HG03097 (cell line): Measurements from ENCODE around the gene CER1.
"Not testable (repeated sequence)": the region's sequence is repeated elsewhere in the genome, so short reads cannot be mapped to it uniquely, and the experiment has no call there.

Experiments used
- ATAC-seq: cut with Tn5 transposase; IDR thresholded peaks from one replicate; pipeline ENCODE4 v1.9.1; 2021; ENCODE audit not compliant: unreplicated experiment, low FRiP score

The CER1 gene

DNA sequence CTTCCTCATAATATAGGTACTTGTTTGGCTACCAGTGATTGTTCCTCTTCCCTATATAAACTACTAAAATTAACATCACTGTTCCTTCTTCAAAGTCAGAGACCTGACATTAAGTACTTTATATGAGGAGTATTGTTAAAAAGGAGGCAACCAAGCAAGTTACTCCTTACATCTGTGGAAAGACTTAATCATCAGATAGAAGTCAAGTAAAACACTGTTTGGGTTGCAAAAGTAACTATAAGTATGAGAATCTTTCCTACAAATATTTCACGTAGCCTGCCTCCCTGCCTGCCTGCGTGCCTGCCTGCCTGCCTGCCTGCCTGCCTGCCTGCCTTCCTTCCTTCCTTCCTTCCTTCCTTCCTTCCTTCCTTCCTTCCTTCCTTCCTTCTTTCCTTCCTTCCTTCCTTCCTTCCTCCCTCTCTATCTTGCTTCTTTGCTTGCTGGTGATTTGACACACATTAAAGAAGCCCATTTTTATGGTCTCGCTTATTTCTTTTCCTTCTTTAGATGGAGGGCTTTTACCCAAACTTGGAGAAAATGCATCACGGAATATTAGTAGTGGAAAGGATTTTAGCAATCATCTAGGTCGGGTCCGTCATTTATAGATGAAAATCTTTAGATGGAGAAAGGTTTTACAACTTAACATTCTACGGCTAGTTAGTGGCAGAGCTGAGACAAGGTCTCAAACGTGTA, 3.2 kb downstream of the CER1 start:
- ATAC-seq: no peak

DNA sequence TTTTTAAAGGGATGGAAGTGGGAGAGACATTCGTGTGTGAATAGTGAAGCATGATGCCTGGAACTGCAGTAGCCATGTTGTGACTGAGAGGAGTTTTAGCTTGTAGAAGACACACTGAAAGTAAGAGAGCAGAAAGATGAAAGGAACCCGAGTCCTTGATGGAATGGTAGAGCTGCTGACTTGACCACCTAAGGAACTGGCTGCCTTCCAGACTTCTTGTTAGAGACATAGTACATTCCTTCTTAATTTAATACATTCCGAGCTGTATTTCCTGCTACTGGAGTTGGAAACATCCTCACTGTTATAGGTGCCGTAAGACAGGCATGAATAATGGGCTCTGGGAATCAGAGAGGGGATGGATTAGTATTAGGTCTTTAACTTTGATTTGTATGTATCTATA, 7.4 kb downstream of the CER1 start:
- no peak for ATAC-seq

DNA sequence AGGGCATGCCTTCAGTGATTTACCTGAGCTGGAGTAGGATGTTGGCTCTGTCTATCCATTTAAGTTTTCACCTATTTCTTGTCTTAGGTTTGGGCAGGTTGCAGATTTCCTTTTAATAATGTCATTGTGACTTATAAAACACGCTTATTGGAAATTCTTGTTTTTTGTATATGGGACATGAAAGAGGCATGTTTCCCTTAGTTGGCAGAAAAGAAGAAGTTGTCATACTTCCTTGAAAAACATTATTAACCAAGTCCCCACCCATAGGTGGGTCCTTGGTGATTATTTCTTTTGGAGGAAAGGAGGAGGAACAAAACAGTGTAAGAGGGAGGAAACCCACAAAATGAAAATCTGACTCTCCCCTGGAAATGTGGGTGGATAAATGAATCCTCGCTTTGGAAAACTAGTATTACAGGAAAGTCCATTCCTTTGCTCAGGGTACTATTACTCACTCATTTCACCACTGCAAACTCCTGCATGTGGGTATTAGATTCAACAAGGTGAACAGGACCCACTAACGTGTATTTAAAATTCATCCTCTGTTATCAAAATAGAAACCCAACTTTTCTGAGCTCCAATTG, 9.3 kb downstream of the CER1 start:
- ATAC-seq: no peak

DNA sequence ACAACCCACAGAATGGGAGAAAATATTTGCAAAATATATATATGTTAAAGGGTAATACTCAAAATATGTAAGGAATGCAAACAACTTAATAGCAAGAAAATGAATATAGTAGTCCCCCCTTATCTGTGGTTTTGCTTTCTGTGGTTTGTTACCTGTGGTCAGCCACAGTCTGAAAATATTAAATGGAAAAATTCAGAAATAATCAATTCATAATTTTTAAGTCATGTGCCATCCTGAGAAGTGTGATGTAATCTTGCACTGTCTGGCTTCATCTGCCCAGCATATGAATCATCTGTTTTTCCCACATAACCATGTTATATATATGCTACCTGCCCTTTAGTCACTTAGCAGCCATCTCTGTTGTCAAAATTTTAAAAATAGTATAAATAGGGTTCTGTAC, 11.7 kb downstream of the CER1 start:
- no peak for ATAC-seq

DNA sequence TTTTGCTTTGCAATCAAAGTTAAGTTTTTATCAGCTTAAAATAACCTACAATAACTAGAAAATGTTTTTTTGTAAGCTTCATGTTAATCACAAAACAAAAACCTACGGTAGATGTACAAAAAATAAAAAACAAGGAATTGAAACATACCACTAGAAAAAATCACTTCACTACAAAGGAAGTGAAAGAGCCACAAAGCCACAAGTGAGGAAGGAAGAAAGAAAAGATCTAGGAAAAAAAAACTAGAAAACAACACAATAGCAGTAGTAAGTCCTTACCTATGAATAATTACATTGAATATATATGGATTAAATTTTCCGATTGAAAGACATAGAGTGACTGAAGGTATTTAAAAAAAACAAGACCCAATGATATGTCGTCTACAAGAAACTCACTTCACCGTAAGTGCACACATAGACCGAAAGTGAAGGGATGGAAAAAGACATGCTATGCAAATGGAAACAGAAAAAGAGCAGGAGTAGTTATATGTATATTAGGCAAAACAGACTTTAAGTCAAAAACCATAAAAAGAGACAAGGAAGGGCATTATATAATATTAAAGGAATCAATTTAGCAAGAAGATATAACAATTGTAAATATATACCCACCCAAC, 15.9 kb downstream of the CER1 start:
- no peak for ATAC-seq

DNA sequence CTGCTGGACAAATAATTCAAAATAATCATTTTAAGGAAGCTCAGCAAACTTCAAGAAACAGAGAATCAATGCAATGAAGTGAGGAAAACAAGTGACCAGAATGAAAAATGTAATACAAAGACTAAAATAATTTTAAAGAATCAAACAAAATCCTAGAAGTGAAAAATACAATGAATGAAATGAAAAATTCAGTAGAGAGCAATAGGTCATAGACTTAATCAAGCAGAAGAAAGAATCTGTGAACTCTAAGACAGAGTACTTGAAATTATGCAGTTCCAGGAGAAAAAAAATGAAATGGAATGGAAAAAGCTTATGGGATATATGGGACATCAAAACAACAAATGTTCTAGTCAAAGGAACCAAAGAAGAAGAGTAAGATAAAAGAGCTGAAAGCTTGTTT, 17.5 kb downstream of the CER1 start:
- no peak for ATAC-seq

DNA sequence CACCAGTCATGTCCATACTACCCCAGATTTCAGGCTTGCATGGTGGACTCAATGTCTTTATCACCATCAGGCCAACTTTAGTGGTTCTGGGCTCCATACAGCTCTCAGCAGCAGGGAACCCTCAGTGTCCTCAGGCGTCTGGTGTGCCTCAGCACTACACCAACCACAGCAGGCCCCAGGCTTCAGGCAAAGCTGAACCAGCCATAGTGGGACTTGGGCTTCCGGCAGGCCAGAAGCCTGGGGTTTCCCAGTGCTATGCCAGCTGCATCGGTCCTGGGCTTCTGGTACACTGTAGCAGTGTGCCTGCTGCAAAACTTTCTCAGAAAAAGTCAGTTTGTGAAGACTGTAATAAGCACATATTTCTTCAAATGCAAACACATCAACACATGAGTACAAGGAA, 18.3 kb downstream of the CER1 start:
- ATAC-seq: no peak

DNA sequence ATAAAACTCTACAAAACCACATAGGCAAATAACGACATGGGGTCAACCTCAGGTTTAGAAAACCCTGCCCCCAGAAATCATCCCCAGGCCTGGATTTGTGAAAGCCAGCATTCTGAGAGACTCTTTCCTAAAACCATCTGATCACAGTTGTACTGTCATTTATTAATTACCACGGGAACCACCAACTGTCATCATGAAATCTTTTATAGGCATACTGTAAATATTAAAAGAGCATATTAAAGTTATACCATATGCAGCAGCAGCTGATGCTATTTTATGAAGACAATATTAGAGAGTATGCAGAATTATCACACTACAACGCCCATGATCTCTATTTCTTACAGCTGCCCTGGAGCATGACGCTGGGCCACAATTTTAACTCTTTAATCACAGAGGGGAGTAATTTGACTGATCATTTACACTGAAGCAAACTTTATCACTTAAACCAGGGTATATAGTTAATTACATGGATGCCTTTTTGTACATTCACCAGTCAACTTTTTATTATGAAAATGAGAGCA, 20.3 kb downstream of the CER1 start:
- no peak for ATAC-seq

DNA sequence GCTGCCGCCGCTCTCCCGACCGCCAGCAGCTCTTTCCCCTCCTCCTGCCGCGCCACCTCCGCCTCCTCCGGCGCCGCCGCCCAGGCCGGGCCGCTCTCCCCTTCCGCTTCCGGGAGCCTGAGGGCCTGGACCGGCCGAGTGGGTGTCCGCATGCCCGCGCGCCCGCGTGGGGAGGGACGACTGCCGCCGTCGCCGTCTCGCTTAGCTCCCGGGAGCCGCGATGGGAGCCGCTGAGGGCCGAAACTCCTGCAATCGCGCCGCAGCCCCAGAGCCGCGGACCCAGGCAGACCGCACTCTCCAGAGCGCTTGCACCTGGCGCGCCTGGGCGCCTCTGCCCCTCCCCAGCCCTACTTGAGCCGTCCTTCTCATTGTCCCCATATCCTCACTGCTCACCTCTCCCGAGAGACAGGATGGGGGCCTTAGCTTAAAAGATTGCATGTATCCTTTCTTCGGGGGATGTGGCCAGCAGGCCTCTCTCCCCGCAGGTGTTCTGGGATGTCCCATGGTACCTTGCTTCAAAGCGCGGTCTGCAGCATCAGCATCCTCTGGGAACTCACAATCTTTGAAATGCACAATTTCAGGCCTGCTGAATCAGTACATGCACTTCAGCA, 29.2 kb downstream of the CER1 start, which contains the start of gene ZDHHC21:
ZDHHC21 (minus strand) TSS at position 182 of the 611 bp plus-strand sequence. CDS start 19,092 bp downstream, outside the sequence.
- ATAC-seq: peak; percentile 83

DNA sequence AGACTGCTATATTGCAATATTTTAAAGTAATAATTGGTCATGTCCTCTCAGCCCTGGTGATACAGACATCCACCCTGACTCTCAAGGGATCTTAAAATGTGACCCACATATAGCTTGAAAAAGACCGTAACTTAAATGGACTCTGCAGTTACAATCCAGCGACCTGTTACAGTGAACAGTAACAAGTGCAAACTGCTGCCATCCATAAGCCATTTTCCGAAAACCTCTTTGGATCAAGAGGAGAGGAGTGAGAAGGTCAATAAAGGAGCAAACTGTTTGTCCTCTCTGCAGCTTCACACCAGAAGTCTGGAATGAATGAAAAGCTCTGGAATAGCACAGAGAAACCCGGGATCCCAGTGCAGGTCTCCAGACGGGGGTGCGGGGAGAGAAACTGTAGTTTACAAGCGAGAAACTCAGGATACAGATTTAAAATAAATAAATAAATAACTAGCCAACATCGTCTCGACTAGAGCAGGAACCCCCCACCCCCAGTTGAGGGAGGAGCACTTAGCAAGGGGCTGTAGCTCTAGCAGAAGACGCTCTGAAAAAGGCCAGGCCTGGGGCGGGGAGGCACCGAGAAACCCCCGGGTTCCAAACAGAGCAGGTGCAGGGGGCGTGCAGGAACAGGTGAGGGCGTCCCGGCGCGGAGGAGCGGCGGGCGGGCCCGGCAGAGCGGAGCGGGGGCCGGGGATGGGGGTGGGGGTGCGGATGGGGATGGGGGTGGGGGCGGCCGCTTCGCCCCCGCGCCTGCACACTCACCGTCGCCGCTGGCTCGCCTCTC, 29.9 kb downstream of the CER1 start:
- peak; percentile 43 for ATAC-seq

DNA sequence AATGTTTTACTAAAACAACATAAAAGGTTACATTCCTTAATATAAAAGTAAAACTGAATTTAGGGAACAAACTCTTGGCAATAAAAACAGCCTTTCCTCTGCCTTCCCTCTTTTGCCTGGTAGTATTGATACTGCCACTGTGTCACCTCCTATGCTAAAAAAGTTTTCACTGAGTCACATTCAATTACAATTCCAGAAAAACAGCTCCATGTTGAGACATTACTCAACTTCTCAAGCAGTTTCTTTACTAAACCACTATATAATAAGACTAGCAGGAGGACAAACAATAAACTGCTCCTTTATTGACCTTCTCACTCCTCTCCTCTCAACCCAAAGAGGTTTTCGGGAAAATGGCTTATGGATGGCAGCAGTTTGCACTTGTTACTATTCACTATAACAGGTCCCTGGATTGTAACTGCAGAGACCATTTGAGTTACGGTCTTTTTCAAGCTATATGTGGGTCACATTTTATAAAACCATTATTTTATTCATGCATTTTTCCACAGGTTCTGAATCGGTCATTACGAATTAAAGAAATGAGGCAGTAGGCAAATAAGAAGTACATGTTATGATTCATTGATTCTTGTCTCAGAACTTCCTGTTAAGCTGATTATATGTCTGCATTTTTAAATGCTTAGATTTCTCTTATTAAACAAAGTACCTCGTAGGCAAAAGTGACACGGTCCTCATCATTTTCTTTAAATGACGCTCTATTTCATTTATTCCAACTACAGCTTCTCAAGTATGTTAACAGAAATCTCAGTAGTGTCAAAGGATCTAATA, 31.4 kb downstream of the CER1 start:
- ATAC-seq: no peak

DNA sequence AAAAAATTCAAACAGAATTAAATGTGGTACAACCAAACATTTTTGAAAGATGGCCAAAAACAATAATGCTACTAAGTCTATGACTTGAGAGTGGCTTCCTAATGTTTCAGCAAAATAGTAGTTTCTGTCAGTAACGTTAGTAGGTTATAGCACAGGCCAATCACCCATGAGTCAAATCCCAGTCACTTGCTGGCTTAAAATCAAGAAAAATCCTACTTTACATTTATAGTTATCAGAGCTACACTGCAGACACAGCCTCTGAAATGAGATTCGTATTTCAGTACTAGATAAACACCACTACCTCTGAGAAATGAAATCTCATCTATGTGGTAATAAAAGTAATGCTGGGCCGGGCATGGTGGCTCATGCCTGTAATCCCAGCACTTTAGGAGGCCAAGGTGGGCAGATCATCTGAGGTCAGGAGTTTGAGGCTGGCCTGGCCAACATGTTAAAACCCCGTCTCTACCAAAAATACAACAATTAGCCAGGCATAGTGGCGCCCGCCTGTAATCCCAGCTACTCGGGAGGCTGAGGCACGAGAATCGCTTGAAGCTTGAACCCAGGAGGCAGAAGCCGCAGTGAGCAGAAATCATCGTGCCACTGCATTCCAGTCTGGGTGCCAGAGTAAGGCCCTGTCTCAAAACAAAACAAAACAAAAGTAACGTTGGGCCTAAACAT, 35.4 kb downstream of the CER1 start:
- ATAC-seq: no peak

DNA sequence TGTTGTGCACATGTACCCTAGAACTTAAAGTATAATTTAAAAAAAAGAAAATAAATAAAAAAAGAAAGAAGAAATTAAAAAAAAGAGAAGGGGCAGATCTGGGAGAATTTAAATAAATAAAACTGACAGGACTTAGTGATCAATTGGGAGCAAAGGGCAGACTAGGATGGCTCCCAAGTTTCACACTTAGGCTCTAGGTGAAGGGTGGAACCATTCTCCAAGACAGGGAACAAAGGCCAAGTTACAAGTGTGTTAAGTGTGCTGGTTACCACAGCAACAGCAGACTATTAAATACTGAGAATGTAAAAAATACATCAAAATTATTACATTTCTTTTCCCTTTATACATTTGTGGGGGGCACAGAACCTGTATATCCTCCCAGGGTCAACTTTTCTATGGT, 36.4 kb downstream of the CER1 start:
- ATAC-seq: no peak

DNA sequence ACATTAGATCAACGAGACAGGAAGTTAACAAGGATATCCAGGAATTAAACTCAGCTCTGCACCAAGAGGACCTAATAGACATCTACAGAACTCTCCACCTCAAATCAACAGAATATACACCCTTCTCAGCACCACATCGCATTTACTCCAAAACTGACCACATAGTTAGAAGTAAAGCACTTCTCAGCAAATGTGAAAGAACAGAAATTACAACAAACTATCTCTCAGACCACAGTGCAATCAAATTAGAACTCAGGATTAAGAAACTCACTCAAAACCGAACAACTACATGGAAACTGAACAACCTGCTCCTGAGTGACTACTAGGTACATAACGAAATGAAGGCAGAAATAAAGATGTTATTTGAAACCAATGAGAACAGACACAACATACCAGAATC, 39.9 kb downstream of the CER1 start:
- ATAC-seq: not testable (repeated sequence)

DNA sequence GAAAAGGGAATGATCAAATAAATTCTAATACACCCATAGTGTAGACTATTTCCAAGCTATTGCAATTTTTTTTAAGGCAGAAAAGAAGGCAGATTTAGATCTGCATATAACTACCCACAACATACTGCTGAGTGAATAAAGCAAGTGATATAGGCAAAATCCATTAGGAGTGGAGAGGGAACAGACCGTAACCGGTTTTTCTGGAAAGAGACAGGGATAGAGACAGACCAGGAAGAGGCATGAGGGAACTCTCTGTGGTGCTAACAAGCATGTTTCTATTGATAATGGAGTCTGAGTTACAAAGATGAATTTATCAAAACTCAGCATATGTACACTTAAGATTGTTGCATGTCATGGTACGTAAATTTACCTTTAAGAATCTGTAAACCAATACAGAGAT, 43.8 kb downstream of the CER1 start:
- no peak for ATAC-seq

DNA sequence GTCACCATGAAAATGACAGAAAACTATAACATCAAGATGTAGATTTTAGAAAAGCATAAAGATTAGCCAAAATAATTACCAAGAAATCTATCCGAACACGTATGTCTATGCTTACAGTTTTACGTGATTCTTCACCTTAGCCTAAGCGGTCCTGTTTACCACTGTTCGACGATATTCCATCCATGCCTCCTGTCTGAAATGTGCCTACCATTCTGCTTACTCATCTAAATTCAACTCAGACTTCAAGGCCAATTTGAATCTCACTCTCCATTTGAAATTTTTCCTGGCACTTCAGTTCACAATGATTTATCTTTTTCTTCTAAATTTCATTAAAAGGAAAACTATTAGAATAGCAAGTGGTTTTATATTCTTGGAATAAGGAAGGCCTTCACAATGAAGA, 44.7 kb downstream of the CER1 start:
- ATAC-seq: no peak

DNA sequence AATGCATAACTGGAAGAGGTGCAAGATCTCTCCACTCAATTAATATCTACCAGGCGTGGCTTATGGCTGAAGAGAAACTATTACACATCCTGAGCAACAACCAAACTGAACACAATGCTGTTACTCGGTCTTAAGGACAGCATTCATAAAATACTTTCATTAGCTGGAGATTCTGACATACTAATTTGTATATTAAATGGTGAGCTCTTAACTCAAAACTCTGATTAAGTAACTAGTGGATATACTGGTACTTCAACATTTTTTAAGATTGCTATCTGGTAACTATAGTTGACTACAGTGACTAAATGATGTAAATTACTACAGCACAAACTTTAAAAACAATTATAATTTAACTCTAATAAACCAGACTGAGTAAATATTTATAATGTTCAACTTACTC, 45.1 kb downstream of the CER1 start:
- ATAC-seq: no peak

DNA sequence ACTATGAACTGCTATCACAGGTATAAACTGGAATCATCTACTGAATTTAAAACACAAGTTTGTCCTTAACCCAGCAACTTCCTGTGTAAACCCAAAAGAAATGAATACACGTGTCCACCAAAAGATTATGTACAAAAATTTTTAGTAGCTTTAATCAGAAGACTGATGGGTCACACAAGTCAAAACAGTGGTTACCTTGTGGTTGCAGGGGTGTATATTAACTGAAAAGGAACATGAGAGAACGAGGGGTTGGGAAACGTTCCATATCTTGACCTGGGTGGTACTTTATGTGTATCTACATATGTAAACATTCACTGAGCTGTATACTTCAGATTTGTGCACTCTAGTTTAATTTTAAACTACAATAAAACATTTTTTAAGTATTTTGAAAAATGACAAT, 47.9 kb downstream of the CER1 start:
- ATAC-seq: no peak

DNA sequence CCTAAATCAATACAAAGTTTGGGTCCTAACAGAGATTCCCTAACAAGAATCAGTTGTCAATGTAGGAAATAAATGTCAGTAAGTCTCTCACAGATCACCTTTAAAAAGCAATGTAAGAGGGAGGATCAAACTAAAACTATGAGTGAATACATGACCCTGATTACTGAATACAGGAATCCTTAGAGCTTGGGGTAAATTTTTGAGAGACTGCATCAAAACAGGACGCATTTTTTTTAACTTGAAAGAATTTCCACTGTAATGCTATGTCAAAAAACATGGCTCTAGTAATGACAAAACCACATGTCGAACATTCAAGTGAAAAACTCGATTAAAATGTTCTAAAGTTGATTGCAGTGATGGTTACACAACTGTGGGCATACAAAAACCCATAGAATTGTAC, 51.2 kb downstream of the CER1 start:
- ATAC-seq: no peak
